GM23338 (cell line): Measurements from ENCODE around the gene EEF1AKMT2. TPM values are rescaled to one million over a fixed set of nuclear protein-coding genes. Genes with fewer than 3 reads are reported as not detected.
A peak's percentile ranks its signal among the peaks of the same experiment; 100 is the strongest.

ENCODE experiments used
- ATAC-seq: fragments of 200-7000 bp; cut with Tn5 transposase; 3 replicates; pipeline ENCODE4 v1.9.1; 2020
- DNase-seq: peaks from one replicate; pipeline ENCODE4 v3.0.0-alpha.2; 2015; ENCODE audit warnings: low spot score
- H2AFZ ChIP-seq: fragments of 200-600 bp; sonication (generic); 2 replicates; pipeline ENCODE4 v1.8.0; 2016; ENCODE audit warnings: antibody characterized with exemption, mild to moderate bottlenecking, moderate library complexity
- H3F3A ChIP-seq: fragments of 200-600 bp; sonication (generic); replicated peaks from 2 replicates; pipeline ENCODE4 v1.8.0; 2017; ENCODE audit warnings: antibody characterized with exemption, mixed run types, low read depth
- H3K27ac ChIP-seq: fragments of 200-600 bp; sonication (generic); 2 replicates; pipeline ENCODE4 v1.6.1; 2016; ENCODE audit warnings: low read depth
- H3K27me3 ChIP-seq: fragments of 200-600 bp; sonication (generic); 2 replicates; pipeline ENCODE4 v1.8.0; 2016; ENCODE audit warnings: mild to moderate bottlenecking, mixed run types, moderate library complexity; ENCODE audit not compliant: insufficient read depth
- H3K36me3 ChIP-seq: fragments of 200-600 bp; sonication (generic); 2 replicates; pipeline ENCODE4 v1.8.0; 2016; ENCODE audit warnings: mild to moderate bottlenecking; ENCODE audit not compliant: insufficient read depth
- H3K4me1 ChIP-seq: fragments of 200-600 bp; sonication (generic); 2 replicates; pipeline ENCODE4 v1.8.0; 2016; ENCODE audit warnings: mild to moderate bottlenecking, moderate library complexity; ENCODE audit not compliant: insufficient read depth
- H3K4me2 ChIP-seq: fragments of 200-600 bp; sonication (generic); 2 replicates; pipeline ENCODE4 v1.7.1; 2017; ENCODE audit warnings: mixed run types
- H3K4me3 ChIP-seq: fragments of 200-600 bp; sonication (generic); 2 replicates; pipeline ENCODE4 v1.6.1; 2016; ENCODE audit warnings: mixed run types
- H3K79me2 ChIP-seq: fragments of 200-600 bp; sonication (generic); replicated peaks from 2 replicates; pipeline ENCODE4 v1.8.0; 2017; ENCODE audit warnings: mild to moderate bottlenecking; ENCODE audit not compliant: insufficient read depth
- H3K9me2 ChIP-seq: fragments of 200-600 bp; sonication (generic); 2 replicates; pipeline ENCODE4 v1.8.0; 2017; ENCODE audit not compliant: insufficient read depth
- H4K20me1 ChIP-seq: fragments of 200-600 bp; sonication (generic); replicated peaks from 2 replicates; pipeline ENCODE4 v1.8.0; 2017; ENCODE audit warnings: mild to moderate bottlenecking; ENCODE audit not compliant: insufficient read depth
- H3K27ac Mint-ChIP-seq: 2 replicates; pipeline ENCODE4 v1.8.0; 2020; ENCODE audit warnings: inconsistent platforms, mild to moderate bottlenecking, moderate library complexity, mixed read lengths
- H3K27me3 Mint-ChIP-seq: 3 replicates; pipeline ENCODE4 v1.8.0; 2022; ENCODE audit warnings: low read depth, mild to moderate bottlenecking, moderate library complexity, mixed read lengths, inconsistent platforms; ENCODE audit not compliant: insufficient read depth, poor library complexity
- H3K36me3 Mint-ChIP-seq: 3 replicates; pipeline ENCODE4 v1.8.0; 2021; ENCODE audit warnings: low read depth, mild to moderate bottlenecking, inconsistent platforms, moderate library complexity, mixed read lengths
- H3K4me1 Mint-ChIP-seq: 3 replicates; pipeline ENCODE4 v1.8.0; 2020; ENCODE audit warnings: mild to moderate bottlenecking, inconsistent platforms, mixed read lengths
- H3K4me3 Mint-ChIP-seq: 3 replicates; pipeline ENCODE4 v1.8.0; 2021; ENCODE audit warnings: moderate library complexity, mild to moderate bottlenecking, inconsistent platforms, mixed read lengths
- H3K9me3 Mint-ChIP-seq: 3 replicates; pipeline ENCODE4 v1.8.0; 2020; ENCODE audit warnings: moderate library complexity, mild to moderate bottlenecking, inconsistent platforms, mixed read lengths
- CREB1 ChIP-seq: fragments of 250-450 bp; sonication (Bioruptor Pico); IDR thresholded peaks from 2 replicates; pipeline ENCODE4 v1.5.0; 2020; ENCODE audit warnings: low read depth, mild to moderate bottlenecking, moderate library complexity
- CTCF ChIP-seq, 2 experiments: fragments of 200-600 bp in 1 of 2; sonication (generic) in 1 of 2; conservative IDR thresholded peaks; 2 replicates each; pipeline versions ENCODE4 v1.5.1 to v1.6.1; 2016 to 2017; ENCODE audit warnings: antibody characterized with exemption in 2 of 2, low read depth in 2 of 2, mild to moderate bottlenecking in 2 of 2, moderate library complexity in 1 of 2
- ETS1 ChIP-seq: IDR thresholded peaks from 2 replicates; pipeline ENCODE4 v1.6.1; 2016; ENCODE audit warnings: antibody characterized with exemption
- EZH2 ChIP-seq: fragments of 200-600 bp; sonication (generic); IDR thresholded peaks from one replicate; pipeline ENCODE4 v1.8.0; 2017; ENCODE audit warnings: antibody characterized with exemption, mild to moderate bottlenecking, low read depth; ENCODE audit not compliant: unreplicated experiment
- EZH2phosphoT487 ChIP-seq: fragments of 200-600 bp; sonication (generic); IDR thresholded peaks from one replicate; pipeline ENCODE4 v1.8.1; 2018; ENCODE audit warnings: antibody characterized with exemption; ENCODE audit not compliant: unreplicated experiment
- JUNB ChIP-seq: IDR thresholded peaks from one replicate; pipeline ENCODE4 v1.6.1; 2016; ENCODE audit warnings: antibody characterized with exemption; ENCODE audit not compliant: unreplicated experiment
- NANOG ChIP-seq: IDR thresholded peaks from 2 replicates; pipeline ENCODE4 v1.6.1; 2016; ENCODE audit warnings: antibody characterized with exemption, borderline replicate concordance
- POLR2AphosphoS5 ChIP-seq: IDR thresholded peaks from 2 replicates; pipeline ENCODE4 v1.6.1; 2016; ENCODE audit warnings: antibody characterized with exemption, low read depth
- REST ChIP-seq: IDR thresholded peaks from one replicate; pipeline ENCODE4 v1.6.1; 2018; ENCODE audit warnings: antibody characterized with exemption; ENCODE audit not compliant: unreplicated experiment
- STAT1 ChIP-seq: IDR thresholded peaks from one replicate; pipeline ENCODE4 v1.6.1; 2016; ENCODE audit warnings: antibody characterized with exemption; ENCODE audit not compliant: unreplicated experiment
- ZNF114 ChIP-seq: fragments of 250-450 bp; sonication (Bioruptor Pico); IDR thresholded peaks from 2 replicates; pipeline ENCODE4 v1.5.0; 2020; ENCODE audit warnings: mild to moderate bottlenecking, moderate library complexity
- ZNF331 ChIP-seq: fragments of 250-450 bp; sonication (Bioruptor Pico); IDR thresholded peaks from 2 replicates; pipeline ENCODE4 v1.5.0; 2020; ENCODE audit warnings: low read depth, mild to moderate bottlenecking, moderate library complexity
- ZNF462 ChIP-seq: fragments of 250-450 bp; sonication (Bioruptor Pico); IDR thresholded peaks from 2 replicates; pipeline ENCODE4 v1.5.0; 2020; ENCODE audit warnings: mild to moderate bottlenecking, moderate library complexity
- polyA plus RNA-seq: library from polyadenylated mRNA; unstranded; fragments of >200 nt; fragmentation: Nextera tagmentation; extraction: Ambion mirVana; gene quantifications from 2 replicates; pipeline ENCODE4 v1.2.1, GENCODE V29; 2016
- total RNA-seq: library from RNA; depleted of rRNA; stranded (reverse); fragments of >200 nt; shearing (Covaris generic); gene quantifications from 2 replicates; pipeline ENCODE4 v1.2.3, GENCODE V29; 2014

The EEF1AKMT2 gene
- total and polyA plus RNA-seq, 2 experiments from 2014 or later = 35.0 to 38.0 TPM

GRCh38 chr10:124799211-124799610 lies 7.5 kb upstream of the EEF1AKMT2 start:
- Histone ChIP-seq H3K4me1 (peaks cover 21% of the 10 kb centered on the region), H3K4me3 (no peak overlapping the region), H3K4me2 (no peak overlapping the region), H3K79me2 (peaks cover 25% of the 10 kb centered on the region), H4K20me1 (no peaks in the 10 kb centered on the region), H3K27me3 (no peaks in the 10 kb centered on the region), H3F3A (peaks cover 7% of the 10 kb centered on the region; the same call in 1 of the 2 replicates), H3K27ac (no peak overlapping the region), H3K36me3 (no peaks in the 10 kb centered on the region), H3K9me2 (no peaks in the 10 kb centered on the region), H2AFZ (peak overlapping the region; percentile 24; the same call in 1 of the 2 replicates)
- H3K4me1 Mint-ChIP-seq = peaks cover 28% of the 10 kb centered on the region
- peaks cover 7% of the 10 kb centered on the region for H3K27me3 Mint-ChIP-seq
- H3K36me3 Mint-ChIP-seq = no peaks in the 10 kb centered on the region
- DNase-seq = no peak
- H3K27ac Mint-ChIP-seq = no peak overlapping the region
- H3K9me3 Mint-ChIP-seq = no peaks in the 10 kb centered on the region; the same call in 2 of the 3 replicates
- ATAC-seq = no peak
- no peak for TF ChIP-seq POLR2AphosphoS5
- no peak for TF ChIP-seq ZNF462
- no peak for TF ChIP-seq CREB1 (CRISPR knock-in tag)
- TF ChIP-seq EZH2 = no peak
- TF ChIP-seq NANOG = no peak
- no peak for TF ChIP-seq ZNF114
- no peak for TF ChIP-seq STAT1
- TF ChIP-seq EZH2phosphoT487 = no peak
- TF ChIP-seq ETS1 = no peak
- TF ChIP-seq CTCF (conservative IDR thresholded peaks at IDR 0.05; ENCODE audit: low read depth in 2 of 2) = no peak
- no peak for TF ChIP-seq ZNF331 (CRISPR knock-in tag)
- no peak for TF ChIP-seq JUNB
- TF ChIP-seq REST = no peak
- H3K4me3 Mint-ChIP-seq = no peak overlapping the region
